Suprapubic skin (tissue), 4 donors: ENCODE data around the gene TMEM125.

ENCODE experiments used
- POLR2A ChIP-seq, 2 donors: fragments of 450-650 bp; IDR thresholded peaks; one replicate each; pipeline ENCODE4 v1.6.1; 2017; ENCODE audit warnings: antibody characterized with exemption in 2 of 2, mild to moderate bottlenecking in 2 of 2, moderate library complexity in 2 of 2
- POLR2AphosphoS5 ChIP-seq, 3 donors: sonication (generic); formaldehyde crosslinking; IDR thresholded peaks; one replicate each; pipeline ENCODE4 v1.6.1; 2017; ENCODE audit warnings: antibody characterized with exemption in 3 of 3
- TF ChIP-seq, protein P1 (sequence below), 2 donors: fragments of 200-600 bp in 1 of 2; fragments of 450-650 bp in 1 of 2; sonication (generic) in 1 of 2; IDR thresholded peaks; one replicate each; pipeline ENCODE4 v1.5.1; 2016 to 2019; ENCODE audit warnings: antibody characterized with exemption in 2 of 2, mild to moderate bottlenecking in 1 of 2, moderate library complexity in 1 of 2

DNA sequence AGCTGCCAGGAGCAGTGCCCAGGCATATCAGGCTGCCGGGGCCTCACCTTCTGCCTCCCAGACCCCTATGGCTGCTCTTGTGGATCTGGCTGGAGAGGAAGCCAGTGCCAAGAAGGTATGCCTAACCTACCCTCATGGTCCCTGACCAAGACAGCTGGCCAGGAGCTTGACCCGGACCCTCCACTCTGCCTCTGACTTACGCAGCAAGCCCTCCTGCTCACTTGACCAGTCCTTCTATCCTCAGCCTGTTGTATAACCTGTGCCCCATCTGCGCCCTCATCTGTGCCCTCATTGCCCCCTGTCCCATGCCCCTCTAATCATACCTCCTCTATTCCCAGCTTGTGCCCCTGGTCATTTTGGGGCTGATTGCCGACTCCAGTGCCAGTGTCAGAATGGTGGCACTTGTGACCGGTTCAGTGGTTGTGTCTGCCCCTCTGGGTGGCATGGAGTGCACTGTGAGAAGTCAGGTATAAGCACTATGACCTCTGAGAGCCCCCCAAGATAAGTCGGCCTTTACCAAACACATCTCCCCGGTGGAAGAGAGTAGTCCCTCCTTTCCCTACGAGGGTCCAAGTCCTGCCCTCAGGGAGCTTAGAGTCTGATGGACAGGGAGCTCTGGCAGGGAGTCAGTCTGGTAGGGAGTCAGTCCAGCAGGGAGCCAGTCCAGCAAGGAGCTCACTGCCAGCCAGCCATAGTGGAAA is 37.8 kb downstream of the TMEM125 start:
- TF ChIP-seq, protein P1, sequence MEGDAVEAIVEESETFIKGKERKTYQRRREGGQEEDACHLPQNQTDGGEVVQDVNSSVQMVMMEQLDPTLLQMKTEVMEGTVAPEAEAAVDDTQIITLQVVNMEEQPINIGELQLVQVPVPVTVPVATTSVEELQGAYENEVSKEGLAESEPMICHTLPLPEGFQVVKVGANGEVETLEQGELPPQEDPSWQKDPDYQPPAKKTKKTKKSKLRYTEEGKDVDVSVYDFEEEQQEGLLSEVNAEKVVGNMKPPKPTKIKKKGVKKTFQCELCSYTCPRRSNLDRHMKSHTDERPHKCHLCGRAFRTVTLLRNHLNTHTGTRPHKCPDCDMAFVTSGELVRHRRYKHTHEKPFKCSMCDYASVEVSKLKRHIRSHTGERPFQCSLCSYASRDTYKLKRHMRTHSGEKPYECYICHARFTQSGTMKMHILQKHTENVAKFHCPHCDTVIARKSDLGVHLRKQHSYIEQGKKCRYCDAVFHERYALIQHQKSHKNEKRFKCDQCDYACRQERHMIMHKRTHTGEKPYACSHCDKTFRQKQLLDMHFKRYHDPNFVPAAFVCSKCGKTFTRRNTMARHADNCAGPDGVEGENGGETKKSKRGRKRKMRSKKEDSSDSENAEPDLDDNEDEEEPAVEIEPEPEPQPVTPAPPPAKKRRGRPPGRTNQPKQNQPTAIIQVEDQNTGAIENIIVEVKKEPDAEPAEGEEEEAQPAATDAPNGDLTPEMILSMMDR (IDR thresholded peaks at IDR 0.05): no peak
- TF ChIP-seq POLR2A (IDR thresholded peaks at IDR 0.05) (no peak), POLR2AphosphoS5 (IDR thresholded peaks at IDR 0.05) (no peak)
